HG03354 (cell line): ENCODE data around the gene CUX1.
"Not testable (repeated sequence)": the region's sequence is repeated elsewhere in the genome, so short reads cannot be mapped to it uniquely, and the experiment has no call there.

Experiments used
- ATAC-seq: cut with Tn5 transposase; IDR thresholded peaks from one replicate; pipeline ENCODE4 v1.9.1; 2021; ENCODE audit warnings: mild to moderate bottlenecking; ENCODE audit not compliant: unreplicated experiment, poor library complexity, severe bottlenecking

The CUX1 gene

GRCh38 chr7:102129636-102130370 is 312.4 kb downstream of the CUX1 start:
- no peak for ATAC-seq

- ATAC-seq: no peak
Measured at GRCh38 chr7:102132209-102132752, 314.9 kb downstream of the CUX1 start.

GRCh38 chr7:102138676-102139075 is 321.2 kb downstream of the CUX1 start:
- no peak for ATAC-seq

- ATAC-seq: no peak
Measured at GRCh38 chr7:102140952-102141370, 323.5 kb downstream of the CUX1 start.

- not testable (repeated sequence) for ATAC-seq
Measured at GRCh38 chr7:102142433-102142832, 325.0 kb downstream of the CUX1 start.

GRCh38 chr7:102146122-102146521 is 328.7 kb downstream of the CUX1 start:
- no peak for ATAC-seq

GRCh38 chr7:102147008-102147407 is 329.6 kb downstream of the CUX1 start:
- no peak for ATAC-seq

GRCh38 chr7:102148799-102149198 is 331.4 kb downstream of the CUX1 start:
- no peak for ATAC-seq

GRCh38 chr7:102149416-102149815 is 332.0 kb downstream of the CUX1 start:
- ATAC-seq: no peak

- ATAC-seq: no peak
Measured at GRCh38 chr7:102150266-102150665, 332.8 kb downstream of the CUX1 start.

GRCh38 chr7:102152672-102153598 is 335.5 kb downstream of the CUX1 start:
- ATAC-seq: no peak

- no peak for ATAC-seq
Measured at GRCh38 chr7:102153599-102153946, 336.1 kb downstream of the CUX1 start.

- ATAC-seq: no peak
Measured at GRCh38 chr7:102154425-102154824, 337.0 kb downstream of the CUX1 start.

- no peak for ATAC-seq
Measured at GRCh38 chr7:102155821-102156441, 338.5 kb downstream of the CUX1 start.

GRCh38 chr7:102156867-102157266 is 339.4 kb downstream of the CUX1 start:
- ATAC-seq: no peak

- ATAC-seq: no peak
Measured at GRCh38 chr7:102165136-102165535, 347.7 kb downstream of the CUX1 start.

- ATAC-seq: no peak
Measured at GRCh38 chr7:102167254-102167653, 349.8 kb downstream of the CUX1 start.

- ATAC-seq: no peak
Measured at GRCh38 chr7:102169651-102170392, 352.4 kb downstream of the CUX1 start.

- ATAC-seq: no peak
Measured at GRCh38 chr7:102170393-102170970, 353.1 kb downstream of the CUX1 start.
